RWPE1 (cell line): ENCODE results near the gene PROM1.

Source experiments
- CTCF ChIA-PET: fragments of 350-600 bp; sonication (Branson Sonifier 250); formaldehyde crosslinking; extraction: SDS; loops from one replicate; lab custom pipeline; 2021; lab: Yijun Ruan, JAX
- POLR2A ChIA-PET: fragments of 400-600 bp; formaldehyde crosslinking; extraction: SDS; loops from one replicate; lab custom pipeline; 2020; ENCODE audit warnings: antibody characterized with exemption; ENCODE audit not compliant: low non-redundant PET; lab: Yijun Ruan, JAX
- DNase-seq: peaks from one replicate; pipeline ENCODE4 v3.0.0; 2012; ENCODE audit warnings: low spot score
- H3K27ac ChIP-seq: fragments of 450-650 bp; 2 replicates; pipeline ENCODE4 v1.5.1; 2017
- CTCF ChIP-seq: fragments of 450-650 bp; conservative IDR thresholded peaks from 2 replicates; pipeline ENCODE4 v1.5.1; 2017; ENCODE audit warnings: low read depth, mild to moderate bottlenecking

PROM1 gene

GRCh38 chr4:16125571-16126445 is 42.0 kb upstream of the PROM1 start:
- DNase-seq = no peak
- POLR2A ChIA-PET = no interaction called here
- CTCF ChIA-PET = no interaction called here
- H3K27ac ChIP-seq = no peak overlapping the region
- TF ChIP-seq CTCF = no peak

GRCh38 chr4:16124232-16124631 is 40.4 kb upstream of the PROM1 start:
- POLR2A ChIA-PET = no interaction called here
- TF ChIP-seq CTCF = no peak
- DNase-seq = no peak
- CTCF ChIA-PET = no interaction called here
- H3K27ac ChIP-seq = no peak overlapping the region

GRCh38 chr4:16123356-16124084 is 39.7 kb upstream of the PROM1 start:
- H3K27ac ChIP-seq = no peak overlapping the region
- DNase-seq = no peak
- ChIA-PET CTCF (no interaction called here), POLR2A (no interaction called here)
- no peak for TF ChIP-seq CTCF

- TF ChIP-seq CTCF = no peak
- ChIA-PET POLR2A (no interaction called here), CTCF (no interaction called here)
- DNase-seq = no peak
- no peak overlapping the region for H3K27ac ChIP-seq
These were observed 39.0 kb upstream of the PROM1 start for GRCh38 chr4:16122784-16123183.

GRCh38 chr4:16122308-16122711 is 38.5 kb upstream of the PROM1 start:
- no peak overlapping the region for H3K27ac ChIP-seq
- no peak for TF ChIP-seq CTCF
- no peak for DNase-seq
- CTCF ChIA-PET = no interaction called here
- POLR2A ChIA-PET = no interaction called here

- no peak overlapping the region for H3K27ac ChIP-seq
- CTCF ChIA-PET = no interaction called here
- TF ChIP-seq CTCF = no peak
- no peak for DNase-seq
- POLR2A ChIA-PET = no interaction called here
These were observed 36.9 kb upstream of the PROM1 start for GRCh38 chr4:16120720-16121119.
